ENCODE data around the gene CASP4. TPM values are rescaled to one million over a fixed set of nuclear protein-coding genes. Genes with fewer than 3 reads are reported as not detected.
A peak's percentile ranks its signal among the peaks of the same experiment; 100 is the strongest.
"Not testable (repeated sequence)": the region's sequence is repeated elsewhere in the genome, so short reads cannot be mapped to it uniquely, and the experiment has no call there.

The CASP4 gene
- total RNA-seq, 2 donors from 2014 or later: 21.7 to 28.4 TPM

- ATAC-seq (no peak), DNase-seq (no peak)
- intact Hi-C loops (cut with DNase I): no loop called here
Observed at GRCh38 chr11:104965735-104966134, 2.6 kb downstream of the CASP4 start.

GRCh38 chr11:104964247-104964646, 4.1 kb downstream of the CASP4 start:
- DNase-seq (no peak), ATAC-seq (no peak)
- intact Hi-C loops (cut with DNase I): no loop called here

GRCh38 chr11:104962852-104963251, 5.5 kb downstream of the CASP4 start:
- intact Hi-C loops (cut with DNase I): no loop called here
- DNase-seq (no peak), ATAC-seq (no peak)

GRCh38 chr11:104957280-104957679, 11.1 kb downstream of the CASP4 start:
- no peak for DNase-seq
- ATAC-seq: no peak
- intact Hi-C loops (cut with DNase I): no loop called here

- DNase-seq (no peak), ATAC-seq (peak in 1 of 2 donors; percentile 47)
- intact Hi-C loops (cut with DNase I): no loop called here
Observed at GRCh38 chr11:104956528-104956927, 11.8 kb downstream of the CASP4 start.

- intact Hi-C loops (cut with DNase I): no loop called here
- peak in 1 of 2 donors; percentile 40 for ATAC-seq
- DNase-seq: no peak
Observed at GRCh38 chr11:104946907-104947306, 21.5 kb downstream of the CASP4 start.

- intact Hi-C loops (cut with DNase I): no loop called here
- ATAC-seq (no peak), DNase-seq (no peak)
Observed at GRCh38 chr11:104944076-104944475, 24.3 kb downstream of the CASP4 start.

GRCh38 chr11:104943561-104943960, 24.8 kb downstream of the CASP4 start:
- no peak for DNase-seq
- no peak for ATAC-seq
- intact Hi-C loops (cut with DNase I): no loop called here

GRCh38 chr11:104934594-104934993, 33.8 kb downstream of the CASP4 start:
- intact Hi-C loops (cut with DNase I): no loop called here
- ATAC-seq: no peak
- no peak for DNase-seq

- DNase-seq; intact Hi-C loops (cut with DNase I); ATAC-seq: not testable (repeated sequence)
Observed at GRCh38 chr11:104934073-104934472, 34.3 kb downstream of the CASP4 start.

GRCh38 chr11:104928811-104929210, 39.6 kb downstream of the CASP4 start:
- ATAC-seq (no peak), DNase-seq (no peak)
- intact Hi-C loops (cut with DNase I): no loop called here

- DNase-seq (no peak), ATAC-seq (no peak)
- intact Hi-C loops (cut with DNase I): no loop called here
Observed at GRCh38 chr11:104926771-104927611, 41.4 kb downstream of the CASP4 start.

GRCh38 chr11:104925850-104926249, 42.5 kb downstream of the CASP4 start:
- intact Hi-C loops (cut with DNase I): no loop called here

GRCh38 chr11:104918113-104918824, 50.1 kb downstream of the CASP4 start:
- intact Hi-C loops (cut with DNase I): no loop called here
- ATAC-seq (peak; percentile 56 to 61), DNase-seq (no peak)

More at GRCh38 chr11:104925850-104926249, 42.5 kb downstream of the CASP4 start:
- ATAC-seq (no peak), DNase-seq (no peak)

- ATAC-seq: peak; percentile 27 to 58
- intact Hi-C loops (cut with DNase I): no loop called here
Observed at GRCh38 chr11:104917271-104918112, 50.9 kb downstream of the CASP4 start.

GRCh38 chr11:104916442-104916841, 51.9 kb downstream of the CASP4 start:
- DNase-seq (no peak), ATAC-seq (no peak)
- intact Hi-C loops (cut with DNase I): no loop called here

More at GRCh38 chr11:104917271-104918112, 50.9 kb downstream of the CASP4 start:
- no peak for DNase-seq

GRCh38 chr11:104912102-104912501, 56.3 kb downstream of the CASP4 start:
- intact Hi-C loops (cut with DNase I): no loop called here
- DNase-seq: no peak
- ATAC-seq: no peak

- no peak for ATAC-seq
- intact Hi-C loops (cut with DNase I): no loop called here
- no peak for DNase-seq
Observed at GRCh38 chr11:104908186-104908531, 60.2 kb downstream of the CASP4 start.

GRCh38 chr11:104907521-104908185, 60.7 kb downstream of the CASP4 start:
- DNase-seq (no peak), ATAC-seq (no peak)
- intact Hi-C loops (cut with DNase I): no loop called here

Data from left cardiac atrium (tissue), 4 donors.